A673 (cell line): ENCODE results near the gene NRXN3. TPM values are rescaled to one million over a fixed set of nuclear protein-coding genes. Genes with fewer than 3 reads are reported as not detected.
"Not testable (repeated sequence)": the region's sequence is repeated elsewhere in the genome, so short reads cannot be mapped to it uniquely, and the experiment has no call there.

Experiments used
- BruUV-seq: library from RNA; stranded (reverse); fragments of 400-500 nt; replicated peaks from 2 replicates; lab custom pipeline; 2021; lab: Mats Ljungman, UMichigan
- CTCF ChIA-PET: fragments of 300-600 bp; sonication (Branson Sonifier 250); formaldehyde crosslinking; loops from one replicate; lab custom pipeline; 2022; ENCODE audit warnings: antibody characterized with exemption; lab: Charles Lee
- POLR2A ChIA-PET: fragments of 300-600 bp; sonication (Branson Sonifier 250); formaldehyde crosslinking; loops from one replicate; lab custom pipeline; 2022; ENCODE audit warnings: antibody characterized with exemption; ENCODE audit not compliant: low non-redundant PET; lab: Charles Lee
- DNase-seq: peaks from one replicate; pipeline ENCODE4 v3.0.0-alpha.2; 2015; ENCODE audit warnings: low spot score
- H3K27ac ChIP-seq: fragments of 200-600 bp; sonication (generic); 2 replicates; pipeline ENCODE4 v1.5.1; 2016; ENCODE audit warnings: mixed run types, low read depth, mild to moderate bottlenecking, mixed read lengths, antibody characterized with exemption, low read length; ENCODE audit not compliant: poor library complexity, severe bottlenecking
- H3K27me3 ChIP-seq: fragments of 200-600 bp; sonication (generic); replicated peaks from 2 replicates; pipeline ENCODE4 v1.6.1; 2017; ENCODE audit warnings: mixed run types, low read depth, mild to moderate bottlenecking, mixed read lengths, antibody characterized with exemption, low read length; ENCODE audit not compliant: insufficient read depth, poor library complexity
- H3K36me3 ChIP-seq: fragments of 200-600 bp; sonication (generic); 2 replicates; pipeline ENCODE4 v1.6.1; 2016; ENCODE audit warnings: mixed run types, mild to moderate bottlenecking, mixed read lengths, antibody characterized with exemption, low read length; ENCODE audit not compliant: insufficient read depth, poor library complexity, severe bottlenecking
- H3K4me1 ChIP-seq: fragments of 200-600 bp; sonication (generic); 2 replicates; pipeline ENCODE4 v1.6.1; 2017; ENCODE audit warnings: mixed run types, mild to moderate bottlenecking, mixed read lengths, antibody characterized with exemption, low read length; ENCODE audit not compliant: insufficient read depth, poor library complexity, severe bottlenecking
- H3K4me3 ChIP-seq: fragments of 200-600 bp; sonication (generic); 2 replicates; pipeline ENCODE4 v1.5.1; 2016; ENCODE audit warnings: low read depth, mixed run types, mild to moderate bottlenecking, mixed read lengths, low read length; ENCODE audit not compliant: poor library complexity, severe bottlenecking
- H3K9me3 ChIP-seq: fragments of 200-600 bp; sonication (generic); 2 replicates; pipeline ENCODE4 v1.6.1; 2016; ENCODE audit warnings: mixed run types, low read depth, mild to moderate bottlenecking, mixed read lengths, antibody characterized with exemption, low read length; ENCODE audit not compliant: poor library complexity, severe bottlenecking
- EZH2 ChIP-seq: fragments of 200-600 bp; sonication (generic); IDR thresholded peaks from 2 replicates; pipeline ENCODE4 v1.6.1; 2017; ENCODE audit warnings: borderline replicate concordance, low read depth, mild to moderate bottlenecking, mixed read lengths, antibody characterized with exemption, low read length; ENCODE audit not compliant: poor library complexity, severe bottlenecking
- intact Hi-C: fragments of 100-400 bp; cut with micrococcal nuclease; formaldehyde crosslinking; loops from one replicate; pipeline ENCODE4 v1.10.0; 2022; ENCODE audit not compliant: unreplicated experiment
- total RNA-seq: library from RNA; stranded (reverse); gene quantifications from 2 replicates; pipeline ENCODE4 v1.2.3, GENCODE V29; 2021
- TF ChIP-seq, protein P1 (sequence below): fragments of 300-800, 200-600 bp; sonication (generic); conservative IDR thresholded peaks from 2 replicates; pipeline ENCODE4 v1.5.1; 2017; ENCODE audit warnings: low read depth, mild to moderate bottlenecking, antibody characterized with exemption, low read length, moderate library complexity, mixed read lengths

Gene NRXN3
- total RNA-seq, 1 experiment from 2014 or later: 0.21 TPM

DNA sequence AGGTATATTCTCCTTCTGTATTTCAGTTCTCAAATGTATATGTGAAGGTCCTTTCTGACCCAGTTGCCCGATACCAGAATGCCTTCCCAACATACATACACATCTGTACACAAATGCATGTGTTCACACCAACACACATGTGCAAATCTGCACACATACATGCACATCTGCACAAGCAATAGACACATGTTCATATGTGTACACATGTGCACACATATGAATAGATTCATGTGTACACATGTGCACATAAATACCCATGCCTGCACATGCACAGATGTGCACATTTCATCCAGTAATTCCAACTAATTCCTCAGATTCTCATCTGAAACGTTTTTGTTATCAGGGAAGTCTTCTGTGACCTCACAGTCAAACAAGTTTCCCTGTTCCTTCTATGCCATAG lies 933.6 kb downstream of the NRXN3 start:
- TF ChIP-seq, protein P1, sequence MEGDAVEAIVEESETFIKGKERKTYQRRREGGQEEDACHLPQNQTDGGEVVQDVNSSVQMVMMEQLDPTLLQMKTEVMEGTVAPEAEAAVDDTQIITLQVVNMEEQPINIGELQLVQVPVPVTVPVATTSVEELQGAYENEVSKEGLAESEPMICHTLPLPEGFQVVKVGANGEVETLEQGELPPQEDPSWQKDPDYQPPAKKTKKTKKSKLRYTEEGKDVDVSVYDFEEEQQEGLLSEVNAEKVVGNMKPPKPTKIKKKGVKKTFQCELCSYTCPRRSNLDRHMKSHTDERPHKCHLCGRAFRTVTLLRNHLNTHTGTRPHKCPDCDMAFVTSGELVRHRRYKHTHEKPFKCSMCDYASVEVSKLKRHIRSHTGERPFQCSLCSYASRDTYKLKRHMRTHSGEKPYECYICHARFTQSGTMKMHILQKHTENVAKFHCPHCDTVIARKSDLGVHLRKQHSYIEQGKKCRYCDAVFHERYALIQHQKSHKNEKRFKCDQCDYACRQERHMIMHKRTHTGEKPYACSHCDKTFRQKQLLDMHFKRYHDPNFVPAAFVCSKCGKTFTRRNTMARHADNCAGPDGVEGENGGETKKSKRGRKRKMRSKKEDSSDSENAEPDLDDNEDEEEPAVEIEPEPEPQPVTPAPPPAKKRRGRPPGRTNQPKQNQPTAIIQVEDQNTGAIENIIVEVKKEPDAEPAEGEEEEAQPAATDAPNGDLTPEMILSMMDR: no peak
- TF ChIP-seq EZH2: no peak
- CTCF ChIA-PET: no interaction called here
- Histone ChIP-seq H3K9me3 (no peaks in the 10 kb centered on the region), H3K36me3 (no peaks in the 10 kb centered on the region), H3K27me3 (no peaks in the 10 kb centered on the region), H3K4me1 (no peaks in the 10 kb centered on the region), H3K4me3 (no peak overlapping the region), H3K27ac (no peak overlapping the region)
- no TSS peak for BruUV-seq
- no peak for DNase-seq
- POLR2A ChIA-PET: no interaction called here
- intact Hi-C loops: no loop called here

DNA sequence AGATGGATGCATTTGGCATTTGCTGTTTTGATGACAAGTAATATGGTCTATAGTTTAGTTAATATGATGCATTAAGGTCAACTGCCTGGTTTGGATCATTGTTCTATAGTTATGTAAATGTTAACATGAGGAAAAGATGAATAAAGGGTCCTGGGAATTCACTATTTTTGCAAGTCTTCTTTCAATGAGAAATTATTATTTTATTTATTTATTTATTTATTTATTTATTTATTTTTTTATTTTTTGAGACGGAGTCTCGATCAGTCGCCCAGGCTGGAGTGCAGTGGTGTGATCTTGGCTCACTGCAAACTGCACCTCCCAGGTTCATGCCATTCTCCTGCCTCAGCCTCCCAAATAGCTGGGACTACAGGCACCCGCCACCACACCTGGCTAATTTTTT lies 940.4 kb downstream of the NRXN3 start:
- H3K4me3 ChIP-seq, H3K27ac ChIP-seq, DNase-seq, H3K4me1 ChIP-seq, H3K9me3 ChIP-seq, H3K36me3 ChIP-seq, BruUV-seq, CTCF ChIA-PET, intact Hi-C loops, H3K27me3 ChIP-seq, POLR2A ChIA-PET: not testable (repeated sequence)

DNA sequence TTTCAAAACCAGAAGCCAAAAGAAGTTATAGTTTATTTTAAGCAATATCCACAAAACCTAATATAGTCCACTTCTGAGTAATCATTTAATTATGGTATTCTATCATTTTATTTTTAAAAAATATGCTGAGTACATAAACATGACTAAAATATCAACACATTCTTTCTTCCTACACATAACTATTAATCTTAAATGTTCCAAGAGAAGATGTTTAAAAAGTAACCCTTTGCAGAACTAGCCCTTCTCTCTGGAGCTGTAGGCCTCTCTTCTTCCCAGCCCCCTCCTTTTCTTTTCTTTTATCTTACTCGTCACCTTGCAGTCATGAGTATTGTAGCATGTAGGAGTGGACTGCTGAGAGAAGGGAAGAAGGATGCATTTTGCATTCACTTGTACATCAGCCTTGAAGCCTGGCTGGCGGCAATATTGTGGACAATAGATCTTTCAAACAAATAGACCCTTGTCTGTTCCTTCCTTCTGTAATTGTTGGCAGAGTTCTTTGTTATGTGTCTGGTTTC lies 941.9 kb downstream of the NRXN3 start:
- Histone ChIP-seq H3K9me3 (no peaks in the 10 kb centered on the region), H3K27ac (no peak overlapping the region), H3K27me3 (no peaks in the 10 kb centered on the region), H3K4me3 (no peak overlapping the region), H3K4me1 (no peaks in the 10 kb centered on the region), H3K36me3 (no peaks in the 10 kb centered on the region)
- intact Hi-C loops: no loop called here
- ChIA-PET POLR2A (no interaction called here), CTCF (no interaction called here)
- BruUV-seq: no TSS peak
- TF ChIP-seq, protein P1: no peak
- TF ChIP-seq EZH2: no peak
- no peak for DNase-seq

DNA sequence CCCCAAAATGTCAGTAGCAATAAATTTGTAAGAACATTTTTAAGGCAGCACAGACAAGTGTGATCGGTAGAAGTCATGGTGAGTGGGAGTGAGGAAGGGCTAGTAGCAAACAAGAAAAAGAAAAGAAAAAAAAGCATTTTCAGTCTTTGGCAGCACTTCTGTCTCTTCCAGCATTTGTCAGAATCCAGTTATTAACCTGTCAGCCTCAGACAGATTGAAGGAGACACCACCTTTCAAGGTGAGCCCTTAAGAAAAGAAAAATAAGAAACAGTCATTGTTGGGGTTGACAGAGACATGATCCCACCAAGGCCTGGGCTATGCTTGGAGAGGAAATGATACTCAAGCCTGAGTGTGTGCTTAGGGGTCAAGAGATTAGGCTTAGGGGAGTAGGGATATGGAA lies 947.4 kb downstream of the NRXN3 start:
- TF ChIP-seq, protein P1: no peak
- no peak for TF ChIP-seq EZH2
- intact Hi-C loops: no loop called here
- Histone ChIP-seq H3K36me3 (no peaks in the 10 kb centered on the region), H3K4me1 (no peaks in the 10 kb centered on the region), H3K4me3 (no peak overlapping the region), H3K27ac (no peak overlapping the region), H3K27me3 (no peaks in the 10 kb centered on the region), H3K9me3 (no peaks in the 10 kb centered on the region)
- DNase-seq: no peak
- CTCF ChIA-PET: interaction anchor here (0.7 kb wide), 1 partner anchor 15 kb away, joined by 4 read pairs; no protein-coding TSS in a partner anchor
- POLR2A ChIA-PET: no interaction called here
- BruUV-seq: no TSS peak
